ENCODE results near the gene ELOB. TPM values are rescaled to one million over a fixed set of nuclear protein-coding genes. Genes with fewer than 3 reads are reported as not detected.

Gene ELOB
- total RNA-seq, 1 donor from 2014 or later = 172 TPM

DNA sequence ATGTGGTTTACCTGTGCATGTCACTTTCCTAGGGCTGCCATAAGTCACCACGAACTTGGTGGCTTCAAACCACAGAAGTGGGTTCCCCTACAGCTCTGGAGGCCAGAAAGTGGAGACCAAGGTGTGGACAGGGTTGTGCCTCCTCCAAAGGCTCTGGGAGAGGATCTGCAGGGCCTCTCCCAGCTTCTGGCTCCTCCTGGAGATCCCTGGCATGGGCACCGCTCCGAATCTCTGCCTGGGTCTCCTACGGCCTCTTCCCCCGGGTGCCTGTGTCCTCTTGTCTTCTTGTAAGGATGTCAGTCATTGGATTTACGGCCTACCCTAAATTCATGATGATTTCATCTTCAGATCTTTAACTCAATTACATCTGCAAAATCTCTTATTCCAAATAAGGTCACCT, 27.1 kb downstream of the ELOB start:
- Mint-ChIP-seq H3K36me3 (ENCODE audit: low read depth) (peaks cover 17% of the 10 kb centered on the region), H3K27me3 (no peaks in the 10 kb centered on the region), H3K9me3 (no peaks in the 10 kb centered on the region), H3K27ac (peak overlapping the region; percentile 63), H3K4me3 (no peak overlapping the region), H3K4me1 (peaks cover 31% of the 10 kb centered on the region)
- CTCF ChIA-PET = no interaction called here
- POLR2A ChIA-PET = no interaction called here
- intact Hi-C loops (cut with micrococcal nuclease) = loop anchor here (5.0 to 10.0 kb wide), 2 partner anchors 165 to 483 kb away; partner anchors contain the start of genes FLYWCH1 and RNPS1
- no peak for TF ChIP-seq CTCF (IDR thresholded peaks at IDR 0.05)
- ATAC-seq (ENCODE audit: low read depth) = no peak
- no peak for DNase-seq

GRCh38 chr16:2749476-2749875, 27.6 kb downstream of the ELOB start:
- Mint-ChIP-seq H3K27me3 (no peaks in the 10 kb centered on the region), H3K9me3 (no peaks in the 10 kb centered on the region), H3K4me3 (no peak overlapping the region), H3K4me1 (peaks cover 26% of the 10 kb centered on the region), H3K36me3 (ENCODE audit: low read depth) (peaks cover 13% of the 10 kb centered on the region), H3K27ac (no peak overlapping the region)
- ATAC-seq (ENCODE audit: low read depth) = no peak
- intact Hi-C loops (cut with micrococcal nuclease) = no loop called here
- POLR2A ChIA-PET = no interaction called here
- DNase-seq = no peak
- CTCF ChIA-PET = no interaction called here
- TF ChIP-seq CTCF (IDR thresholded peaks at IDR 0.05) = no peak

DNA sequence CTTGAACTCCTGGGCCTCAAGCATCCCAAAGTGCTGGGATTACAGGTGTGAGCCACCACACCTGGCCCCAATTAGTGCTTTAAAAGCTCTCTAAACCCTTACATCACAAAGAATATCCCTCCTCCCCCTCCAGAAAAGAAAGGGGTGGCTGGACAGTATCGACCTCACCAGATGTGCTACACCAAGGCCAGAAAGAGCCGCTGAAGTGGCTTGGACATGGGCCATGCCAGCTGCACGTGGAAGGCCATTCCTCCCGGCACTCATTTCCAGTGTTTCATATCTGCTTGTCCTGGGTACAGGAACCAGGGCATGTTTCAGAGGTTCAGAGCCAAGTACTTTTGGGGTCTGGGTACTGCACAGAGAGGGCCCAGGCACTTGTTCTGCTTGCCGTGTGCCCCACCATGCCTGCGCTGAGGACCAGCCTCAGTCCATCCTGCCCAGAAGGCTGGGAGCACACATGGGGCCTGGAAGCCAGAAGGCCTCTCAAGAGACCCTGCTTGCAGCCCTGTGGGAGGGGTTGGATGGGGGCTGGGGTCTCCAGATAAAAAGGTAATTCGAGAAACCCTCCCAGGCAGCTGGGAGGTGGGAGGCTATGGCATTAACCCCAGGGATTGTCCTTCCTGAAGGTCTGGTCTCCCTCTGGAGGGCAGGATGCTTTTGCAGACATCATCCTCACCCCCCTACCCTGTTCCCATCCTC, 28.2 kb downstream of the ELOB start:
- DNase-seq (no peak), ATAC-seq (ENCODE audit: low read depth) (no peak)
- Mint-ChIP-seq H3K27me3 (no peaks in the 10 kb centered on the region), H3K27ac (no peak overlapping the region), H3K4me1 (peaks cover 21% of the 10 kb centered on the region), H3K36me3 (ENCODE audit: low read depth) (peaks cover 8% of the 10 kb centered on the region), H3K9me3 (no peaks in the 10 kb centered on the region), H3K4me3 (no peak overlapping the region)
- no peak for TF ChIP-seq CTCF (IDR thresholded peaks at IDR 0.05)
- ChIA-PET CTCF (no interaction called here), POLR2A (no interaction called here)
- intact Hi-C loops (cut with micrococcal nuclease) = no loop called here

- no peak overlapping the region for H3K27ac Mint-ChIP-seq
- no peak for TF ChIP-seq CTCF (IDR thresholded peaks at IDR 0.05)
- no peaks in the 10 kb centered on the region for H3K36me3 Mint-ChIP-seq (ENCODE audit: low read depth)
- no peaks in the 10 kb centered on the region for H3K9me3 Mint-ChIP-seq
- peaks cover 4% of the 10 kb centered on the region for H3K4me1 Mint-ChIP-seq
- no peak overlapping the region for H3K4me3 Mint-ChIP-seq
- no peaks in the 10 kb centered on the region for H3K27me3 Mint-ChIP-seq
- POLR2A ChIA-PET = interaction anchor here (1.1 kb wide), 1 partner anchor 64 kb away, joined by 3 read pairs; the partner anchor contains the start of gene KCTD5
- CTCF ChIA-PET = no interaction called here
- intact Hi-C loops (cut with micrococcal nuclease) = no loop called here
- DNase-seq (no peak), ATAC-seq (ENCODE audit: low read depth) (no peak)
Measured at GRCh38 chr16:2745961-2746360, 31.1 kb downstream of the ELOB start.

GRCh38 chr16:2745116-2745890, 31.8 kb downstream of the ELOB start:
- ChIA-PET POLR2A (interaction anchor here (1.1 kb wide), 1 partner anchor 63 kb away, joined by 3 read pairs; the partner anchor contains the start of gene KCTD5), CTCF (no interaction called here)
- Mint-ChIP-seq H3K4me1 (no peaks in the 10 kb centered on the region), H3K4me3 (no peak overlapping the region), H3K27me3 (no peaks in the 10 kb centered on the region), H3K9me3 (no peaks in the 10 kb centered on the region), H3K27ac (no peak overlapping the region), H3K36me3 (ENCODE audit: low read depth) (no peaks in the 10 kb centered on the region)
- intact Hi-C loops (cut with micrococcal nuclease) = no loop called here
- no peak for DNase-seq
- TF ChIP-seq CTCF (IDR thresholded peaks at IDR 0.05) = no peak
- no peak for ATAC-seq (ENCODE audit: low read depth)
